ENCODE data around the gene FBXO38.

Gene FBXO38

GRCh38 chr5:148477429-148477828, 93.7 kb downstream of the FBXO38 start:
- DNase-seq, result no peak

GRCh38 chr5:148482196-148482595, 98.4 kb downstream of the FBXO38 start:
- DNase-seq, result no peak

- peak; percentile 46 for DNase-seq
Measured at GRCh38 chr5:148482697-148483462, 99.1 kb downstream of the FBXO38 start.

- DNase-seq, result no peak
Measured at GRCh38 chr5:148483750-148484149, 100.0 kb downstream of the FBXO38 start.

- no peak for DNase-seq
Measured at GRCh38 chr5:148484651-148485050, 100.9 kb downstream of the FBXO38 start.

GRCh38 chr5:148486456-148486855, 102.7 kb downstream of the FBXO38 start:
- DNase-seq, result no peak

- no peak for DNase-seq
Measured at GRCh38 chr5:148488757-148489156, 105.0 kb downstream of the FBXO38 start.

- no peak for DNase-seq
Measured at GRCh38 chr5:148491015-148491792, 107.4 kb downstream of the FBXO38 start.

GRCh38 chr5:148491793-148492184, 108.0 kb downstream of the FBXO38 start:
- no peak for DNase-seq

GRCh38 chr5:148492351-148492750, 108.6 kb downstream of the FBXO38 start:
- DNase-seq, result no peak

Measured in fibroblast of skin of right biceps (primary cell).